HCT116 (cell line): Measurements from ENCODE around the gene TNFRSF18. TPM values are rescaled to one million over a fixed set of nuclear protein-coding genes. Genes with fewer than 3 reads are reported as not detected.

Experiments used
- ATAC-seq: fragments of 200-7000 bp; cut with Tn5 transposase; 2 replicates; pipeline ENCODE4 v1.9.1; 2020; ENCODE audit warnings: mild to moderate bottlenecking, moderate library complexity
- BruUV-seq: library from RNA; stranded (reverse); fragments of 400-500 nt; replicated peaks from 2 replicates; lab custom pipeline; 2021; lab: Mats Ljungman, UMichigan
- CTCF ChIA-PET: fragments of 300-600 bp; sonication (Branson Sonifier 250); formaldehyde crosslinking; loops from one replicate; lab custom pipeline; 2021; ENCODE audit warnings: antibody characterized with exemption; lab: Charles Lee
- POLR2A ChIA-PET: fragments of 300-600, 350-600 bp; sonication (Branson Sonifier 250); formaldehyde crosslinking; loops from one replicate; lab custom pipeline; 2021; ENCODE audit warnings: antibody characterized with exemption; lab: Charles Lee
- RAD21 ChIA-PET, 2 experiments: fragments of 300-600 bp; sonication (Branson Sonifier 250); formaldehyde crosslinking; loops; one replicate each; lab custom pipeline; 2023; ENCODE audit warnings: low total read pairs in 2 of 2; ENCODE audit not compliant: uncharacterized antibody in 2 of 2, unreplicated experiment in 2 of 2, low non-redundant PET in 1 of 2; lab: Charles Lee
- DNase-seq: peaks from one replicate; pipeline ENCODE4 v3.0.0-alpha.2; 2010; ENCODE audit warnings: low read depth, low spot score
- H2AFZ ChIP-seq: fragments of 200-600 bp; shearing (Covaris generic), sonication (generic); 2 replicates; pipeline ENCODE4 v1.6.1; 2017; ENCODE audit warnings: low read depth, mixed run types, mixed read lengths, antibody characterized with exemption, low read length; ENCODE audit not compliant: poor library complexity, severe bottlenecking
- H3K27ac ChIP-seq: 2 replicates; pipeline ENCODE4 v1.5.1; 2012; ENCODE audit warnings: low read depth, low read length
- H3K27me3 ChIP-seq: fragments of 200-600 bp; sonication (generic); 2 replicates; pipeline ENCODE4 v1.6.1; 2016; ENCODE audit warnings: mixed run types, low read length, mixed read lengths; ENCODE audit not compliant: insufficient read depth
- H3K36me3 ChIP-seq, 2 experiments: fragments of 200-500 bp in 1 of 2; fragments of 200-600 bp in 1 of 2; sonication (Bioruptor generic) in 1 of 2; sonication (generic) in 1 of 2; 2 replicates each; pipeline versions ENCODE4 v1.5.1 to v1.6.1; 2014 to 2016; ENCODE audit warnings: low read length in 2 of 2, inconsistent platforms in 1 of 2, mixed read lengths in 1 of 2, mixed run types in 1 of 2; ENCODE audit not compliant: insufficient read depth in 2 of 2, control insufficient read depth in 1 of 2
- H3K4me1 ChIP-seq, 2 experiments: fragments of 200-600 bp in 1 of 2; sonication (generic) in 1 of 2; 2 replicates each; pipeline versions ENCODE4 v1.5.1 to v1.6.1; 2012 to 2017; ENCODE audit warnings: low read length in 2 of 2, inconsistent platforms in 1 of 2, mild to moderate bottlenecking in 1 of 2, mixed read lengths in 1 of 2, mixed run types in 1 of 2, moderate library complexity in 1 of 2; ENCODE audit not compliant: insufficient read depth in 2 of 2, control insufficient read depth in 1 of 2
- H3K4me2 ChIP-seq: fragments of 200-600 bp; sonication (generic); 2 replicates; pipeline ENCODE4 v1.6.1; 2017; ENCODE audit warnings: mixed run types, low read length, mixed read lengths
- H3K4me3 ChIP-seq, 2 experiments: fragments of 200-600 bp in 1 of 2; sonication (generic) in 1 of 2; replicated peaks in 1 of 2; 2 replicates each; pipeline ENCODE4 v1.5.1; 2011 to 2016; ENCODE audit warnings: low read length in 2 of 2, control low read depth in 1 of 2, low read depth in 1 of 2, mild to moderate bottlenecking in 1 of 2, mixed read lengths in 1 of 2, mixed run types in 1 of 2
- H3K79me2 ChIP-seq: fragments of 200-600 bp; sonication (generic); 2 replicates; pipeline ENCODE4 v1.6.1; 2017; ENCODE audit warnings: mild to moderate bottlenecking, mixed run types, low read length, moderate library complexity, mixed read lengths; ENCODE audit not compliant: insufficient read depth
- H3K9ac ChIP-seq: fragments of 200-600 bp; sonication (generic); 2 replicates; pipeline ENCODE4 v1.6.1; 2016; ENCODE audit warnings: low read length, mixed read lengths
- H3K9me2 ChIP-seq: fragments of 200-600 bp; sonication (generic), shearing (Covaris generic); 2 replicates; pipeline ENCODE4 v1.6.1; 2017; ENCODE audit warnings: mixed run types, mild to moderate bottlenecking, moderate library complexity; ENCODE audit not compliant: insufficient read depth
- H3K9me3 ChIP-seq, 2 experiments: fragments of 200-500 bp in 1 of 2; fragments of 200-600 bp in 1 of 2; sonication (Bioruptor generic) in 1 of 2; sonication (generic) in 1 of 2; 2 replicates each; pipeline ENCODE4 v1.6.1; 2014 to 2017; ENCODE audit warnings: low read length in 2 of 2, mixed read lengths in 2 of 2, inconsistent platforms in 1 of 2, low read depth in 1 of 2, mild to moderate bottlenecking in 1 of 2, mixed run types in 1 of 2, moderate library complexity in 1 of 2; ENCODE audit not compliant: control insufficient read depth in 1 of 2, insufficient read depth in 1 of 2
- H4K20me1 ChIP-seq: fragments of 200-600 bp; sonication (generic), shearing (Covaris generic); 2 replicates; pipeline ENCODE4 v1.6.1; 2017; ENCODE audit warnings: mixed run types, mild to moderate bottlenecking, moderate library complexity; ENCODE audit not compliant: insufficient read depth
- CBX3 ChIP-seq: IDR thresholded peaks from 2 replicates; pipeline ENCODE4 v1.6.1; 2012; ENCODE audit warnings: low read depth
- CTCF ChIP-seq, 3 experiments: fragments of 200-600 bp in 1 of 3; sonication (generic) in 1 of 3; IDR thresholded peaks in 2 of 3; conservative IDR thresholded peaks in 1 of 3; 2 replicates each; pipeline ENCODE4 v1.5.1; 2012 to 2017; ENCODE audit warnings: low read depth in 2 of 3, low read length in 2 of 3, antibody characterized with exemption in 1 of 3, borderline replicate concordance in 1 of 3, control low read depth in 1 of 3, mild to moderate bottlenecking in 1 of 3, mixed read lengths in 1 of 3, mixed run types in 1 of 3, moderate library complexity in 1 of 3; ENCODE audit not compliant: insufficient read depth in 1 of 3
- EGR1 ChIP-seq: IDR thresholded peaks from 2 replicates; pipeline ENCODE4 v1.6.1; 2012; ENCODE audit warnings: low read depth
- REST ChIP-seq: IDR thresholded peaks from 2 replicates; pipeline ENCODE4 v1.6.1; 2012; ENCODE audit warnings: low read depth
- intact Hi-C: fragments of 100-400 bp; cut with micrococcal nuclease; formaldehyde crosslinking; loops from 2 replicates; pipeline ENCODE4 v1.10.0; 2022
- total RNA-seq: library from RNA; stranded (reverse); gene quantifications from one replicate; pipeline ENCODE4 v1.2.1, GENCODE V29; 2021; ENCODE audit not compliant: unreplicated experiment

The TNFRSF18 gene
- total RNA-seq, 1 experiment from 2014 or later, result 56.2 TPM

- ATAC-seq (no peak), DNase-seq (no peak)
- H3K79me2 ChIP-seq, result peaks cover 3% of the 10 kb centered on the region; the same call in 1 of the 2 replicates
- no peaks in the 10 kb centered on the region for H3K9me2 ChIP-seq
- ChIA-PET CTCF (no interaction called here), RAD21 (no interaction called here), POLR2A (no interaction called here)
- no peak overlapping the region for H3K9ac ChIP-seq
- H2AFZ ChIP-seq, result no peak overlapping the region
- no peak overlapping the region for H3K27ac ChIP-seq
- intact Hi-C loops, result no loop called here
- no TSS peak for BruUV-seq
- no peak for TF ChIP-seq CBX3
- no peak for TF ChIP-seq REST
- no peak for TF ChIP-seq EGR1
- TF ChIP-seq CTCF (IDR thresholded peaks at IDR 0.05 in 2 of 3, conservative IDR thresholded peaks at IDR 0.05 in 1 of 3; ENCODE audit: borderline replicate concordance in 1 of 3, insufficient read depth in 1 of 3, low read depth in 2 of 3, low read length in 2 of 3), result no peak
- peaks cover 0 to 2% of the 10 kb centered on the region in 2 experiments; a peak in 2 of 4 replicates for H3K36me3 ChIP-seq
- H3K4me2 ChIP-seq, result no peak overlapping the region
- H3K27me3 ChIP-seq, result no peaks in the 10 kb centered on the region
- no peaks in the 10 kb centered on the region for H4K20me1 ChIP-seq
- no peak overlapping the region for H3K4me3 ChIP-seq
- H3K9me3 ChIP-seq, result no peaks in the 10 kb centered on the region
- H3K4me1 ChIP-seq, result peaks cover 2 to 16% of the 10 kb centered on the region in 2 experiments; a peak in 3 of 4 replicates
Observed at GRCh38 chr1:1173061-1173792, 33.2 kb downstream of the TNFRSF18 start.
